Measurements from ENCODE around the gene RXRA.

RXRA gene

GRCh38 chr9:134323741-134324358 lies 2.4 kb upstream of the RXRA start:
- Histone ChIP-seq H3K27ac (peak overlapping the region in 6 of 11 experiments; percentile 87 to 97 (median 94); a peak in 10 of 22 replicates), H4K20me1 (peaks cover 14 to 43% (median 20%) of the 10 kb centered on the region in 11 experiments; a peak in 21 of 22 replicates), H3K9ac (peak overlapping the region in 7 of 11 experiments; percentile 27 to 96 (median 91); a peak in 7 of 22 replicates), H3K4me3 (peak overlapping the region in 1 of 10 experiments; percentile 83; a peak in 1 of 20 replicates), H3K36me3 (no peaks in the 10 kb centered on the region), H3K9me3 (replicated peaks in 1 of 11) (no peaks in the 10 kb centered on the region), H3K4me1 (peaks cover 55 to 88% (median 81%) of the 10 kb centered on the region in 10 experiments), H3K27me3 (peaks cover 0 to 8% (median 0%) of the 10 kb centered on the region in 11 experiments; a peak in 3 of 22 replicates), H3K4me2 (peak overlapping the region; percentile 42 to 100 (median 99); a peak in 21 of 22 replicates)
- TF ChIP-seq Cebpa-rat (IDR thresholded peaks at IDR 0.05): no peak

GRCh38 chr9:134324359-134325095 lies 1.7 kb upstream of the RXRA start:
- Histone ChIP-seq H3K4me2 (peak overlapping the region; percentile 92 to 100 (median 99)), H3K9ac (peak overlapping the region; percentile 84 to 96 (median 91); a peak in 20 of 22 replicates)

GRCh38 chr9:134325096-134325812 lies 1.0 kb upstream of the RXRA start:
- Histone ChIP-seq H3K9ac (peak overlapping the region; percentile 84 to 96 (median 91)), H3K9me3 (replicated peaks in 1 of 11) (no peaks in the 10 kb centered on the region), H3K27me3 (peaks cover 0 to 8% (median 0%) of the 10 kb centered on the region in 11 experiments; a peak in 3 of 22 replicates), H3K27ac (peak overlapping the region; percentile 61 to 98 (median 92)), H3K4me3 (peak overlapping the region; percentile 66 to 88 (median 80)), H3K4me1 (peaks cover 67 to 88% (median 81%) of the 10 kb centered on the region in 10 experiments), H3K4me2 (peak overlapping the region; percentile 92 to 100 (median 99)), H3K36me3 (no peaks in the 10 kb centered on the region), H4K20me1 (peaks cover 27 to 57% (median 34%) of the 10 kb centered on the region in 11 experiments)
- TF ChIP-seq Cebpa-rat (IDR thresholded peaks at IDR 0.05): no peak

More at GRCh38 chr9:134324359-134325095, 1.7 kb upstream of the RXRA start:
- H3K27me3 ChIP-seq: peaks cover 0 to 8% (median 0%) of the 10 kb centered on the region in 11 experiments; a peak in 3 of 22 replicates
- H3K9me3 ChIP-seq (replicated peaks in 1 of 11): no peaks in the 10 kb centered on the region
- H3K36me3 ChIP-seq: no peaks in the 10 kb centered on the region
- H3K4me3 ChIP-seq: peak overlapping the region; percentile 66 to 88 (median 80); a peak in 19 of 20 replicates
- peaks cover 20 to 50% (median 27%) of the 10 kb centered on the region in 11 experiments; a peak in 21 of 22 replicates for H4K20me1 ChIP-seq
- no peak for TF ChIP-seq Cebpa-rat (IDR thresholded peaks at IDR 0.05)
- peak overlapping the region in 10 of 11 experiments; percentile 78 to 98 (median 94); a peak in 19 of 22 replicates for H3K27ac ChIP-seq
- H3K4me1 ChIP-seq: peaks cover 62 to 88% (median 81%) of the 10 kb centered on the region in 10 experiments

- Histone ChIP-seq H3K27me3 (peaks cover 0 to 7% (median 0%) of the 10 kb centered on the region in 11 experiments; a peak in 2 of 22 replicates), H3K36me3 (no peaks in the 10 kb centered on the region), H3K4me1 (peaks cover 67 to 88% (median 81%) of the 10 kb centered on the region in 10 experiments), H3K4me3 (peak overlapping the region; percentile 78 to 98 (median 92)), H3K9me3 (replicated peaks in 1 of 11) (no peaks in the 10 kb centered on the region), H4K20me1 (peaks cover 44 to 72% (median 51%) of the 10 kb centered on the region in 11 experiments), H3K4me2 (peak overlapping the region; percentile 90 to 100 (median 98)), H3K9ac (peak overlapping the region; percentile 84 to 95 (median 93)), H3K27ac (peak overlapping the region; percentile 68 to 88 (median 82); a peak in 21 of 22 replicates)
- TF ChIP-seq Cebpa-rat (IDR thresholded peaks at IDR 0.05): no peak
These were observed 708 bp downstream of the RXRA start for GRCh38 chr9:134326724-134327601.

- no peaks in the 10 kb centered on the region; a peak in 1 of 22 replicates for H3K27me3 ChIP-seq
- peaks cover 67 to 88% (median 81%) of the 10 kb centered on the region in 10 experiments for H3K4me1 ChIP-seq
- no peaks in the 10 kb centered on the region for H3K9me3 ChIP-seq (replicated peaks in 1 of 11)
- no peaks in the 10 kb centered on the region for H3K36me3 ChIP-seq
- peak overlapping the region; percentile 78 to 98 (median 92) for H3K4me3 ChIP-seq
- H3K27ac ChIP-seq: peak overlapping the region; percentile 68 to 88 (median 82); a peak in 18 of 22 replicates
- peaks cover 52 to 72% (median 59%) of the 10 kb centered on the region in 11 experiments for H4K20me1 ChIP-seq
- peak overlapping the region; percentile 84 to 95 (median 93) for H3K9ac ChIP-seq
- TF ChIP-seq Cebpa-rat (IDR thresholded peaks at IDR 0.05): no peak
- H3K4me2 ChIP-seq: peak overlapping the region; percentile 90 to 100 (median 98)
These were observed 1.5 kb downstream of the RXRA start for GRCh38 chr9:134327671-134328231.

- peak overlapping the region; percentile 84 to 95 (median 93) for H3K9ac ChIP-seq
- H3K9me3 ChIP-seq (replicated peaks in 1 of 11): no peaks in the 10 kb centered on the region
- peaks cover 70 to 88% (median 81%) of the 10 kb centered on the region in 10 experiments for H3K4me1 ChIP-seq
- peaks cover 0 to 4% (median 0%) of the 10 kb centered on the region in 11 experiments; a peak in 1 of 22 replicates for H3K36me3 ChIP-seq
- H4K20me1 ChIP-seq: peaks cover 58 to 73% (median 65%) of the 10 kb centered on the region in 11 experiments
- H3K27me3 ChIP-seq: no peaks in the 10 kb centered on the region
- H3K4me3 ChIP-seq: peak overlapping the region; percentile 78 to 98 (median 92)
- peak overlapping the region; percentile 28 to 88 (median 79); a peak in 18 of 22 replicates for H3K27ac ChIP-seq
- TF ChIP-seq Cebpa-rat (IDR thresholded peaks at IDR 0.05): no peak
- peak overlapping the region; percentile 90 to 100 (median 98) for H3K4me2 ChIP-seq
These were observed 2.1 kb downstream of the RXRA start for GRCh38 chr9:134328341-134328840.

All from BLaER1 treated with 17β-estradiol and CSF1 and Interleukin-3, amounts not matched to agents 10 nM and 100 nM (cell line).